ENCODE data around the gene RIMBP2.

RIMBP2 gene

GRCh38 chr12:130555628-130556485 is 160.2 kb downstream of the RIMBP2 start:
- POLR2A ChIA-PET, result no interaction called here

More at GRCh38 chr12:130555628-130556485, 160.2 kb downstream of the RIMBP2 start:
- Histone ChIP-seq H3K27ac (ENCODE audit: extremely low read depth, low read depth, low read length) (no peak overlapping the region), H3K9me3 (ENCODE audit: control insufficient read depth, insufficient read depth, low read depth, low read length) (no peaks in the 10 kb centered on the region), H3K36me3 (ENCODE audit: control insufficient read depth in 2 of 2, insufficient read depth in 1 of 2, low read length in 2 of 2) (no peaks in the 10 kb centered on the region), H3K4me1 (ENCODE audit: control insufficient read depth, insufficient read depth, low read length) (no peaks in the 10 kb centered on the region), H3K4me3 (ENCODE audit: low read depth, low read length) (no peak overlapping the region)
- TF ChIP-seq, protein P1, sequence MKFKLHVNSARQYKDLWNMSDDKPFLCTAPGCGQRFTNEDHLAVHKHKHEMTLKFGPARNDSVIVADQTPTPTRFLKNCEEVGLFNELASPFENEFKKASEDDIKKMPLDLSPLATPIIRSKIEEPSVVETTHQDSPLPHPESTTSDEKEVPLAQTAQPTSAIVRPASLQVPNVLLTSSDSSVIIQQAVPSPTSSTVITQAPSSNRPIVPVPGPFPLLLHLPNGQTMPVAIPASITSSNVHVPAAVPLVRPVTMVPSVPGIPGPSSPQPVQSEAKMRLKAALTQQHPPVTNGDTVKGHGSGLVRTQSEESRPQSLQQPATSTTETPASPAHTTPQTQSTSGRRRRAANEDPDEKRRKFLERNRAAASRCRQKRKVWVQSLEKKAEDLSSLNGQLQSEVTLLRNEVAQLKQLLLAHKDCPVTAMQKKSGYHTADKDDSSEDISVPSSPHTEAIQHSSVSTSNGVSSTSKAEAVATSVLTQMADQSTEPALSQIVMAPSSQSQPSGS (tag by site-specific recombination; IDR thresholded peaks at IDR 0.05; ENCODE audit: low read depth), result no peak
- no peak for TF ChIP-seq ZNF302 (tag by site-specific recombination; IDR thresholded peaks at IDR 0.05; ENCODE audit: low read depth)
- TF ChIP-seq ZSCAN18 (tag by site-specific recombination; IDR thresholded peaks at IDR 0.05), result no peak
- no peak for TF ChIP-seq ZNF654 (tag by site-specific recombination; IDR thresholded peaks at IDR 0.05; ENCODE audit: low read depth)
- TF ChIP-seq, protein P2, sequence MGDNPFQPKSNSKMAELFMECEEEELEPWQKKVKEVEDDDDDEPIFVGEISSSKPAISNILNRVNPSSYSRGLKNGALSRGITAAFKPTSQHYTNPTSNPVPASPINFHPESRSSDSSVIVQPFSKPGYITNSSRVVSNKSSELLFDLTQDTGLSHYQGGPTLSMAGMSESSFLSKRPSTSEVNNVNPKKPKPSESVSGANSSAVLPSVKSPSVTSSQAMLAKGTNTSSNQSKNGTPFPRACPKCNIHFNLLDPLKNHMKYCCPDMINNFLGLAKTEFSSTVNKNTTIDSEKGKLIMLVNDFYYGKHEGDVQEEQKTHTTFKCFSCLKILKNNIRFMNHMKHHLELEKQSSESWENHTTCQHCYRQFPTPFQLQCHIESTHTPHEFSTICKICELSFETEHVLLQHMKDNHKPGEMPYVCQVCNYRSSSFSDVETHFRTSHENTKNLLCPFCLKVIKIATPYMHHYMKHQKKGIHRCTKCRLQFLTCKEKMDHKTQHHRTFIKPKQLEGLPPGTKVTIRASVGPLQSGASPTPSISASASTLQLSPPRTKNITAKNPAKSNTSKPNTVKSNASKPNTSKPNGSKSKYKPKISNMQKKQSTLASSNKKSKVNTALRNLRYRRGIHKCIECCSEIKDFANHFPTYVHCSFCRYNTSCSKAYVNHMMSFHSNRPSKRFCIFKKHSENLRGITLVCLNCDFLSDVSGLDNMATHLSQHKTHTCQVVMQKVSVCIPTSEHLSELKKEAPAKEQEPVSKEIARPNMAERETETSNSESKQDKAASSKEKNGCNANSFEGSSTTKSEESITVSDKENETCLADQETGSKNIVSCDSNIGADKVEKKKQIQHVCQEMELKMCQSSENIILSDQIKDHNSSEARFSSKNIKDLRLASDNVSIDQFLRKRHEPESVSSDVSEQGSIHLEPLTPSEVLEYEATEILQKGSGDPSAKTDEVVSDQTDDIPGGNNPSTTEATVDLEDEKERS (tag by site-specific recombination; IDR thresholded peaks at IDR 0.05), result no peak
- no peak for TF ChIP-seq ZNF645 (tag by site-specific recombination; IDR thresholded peaks at IDR 0.05)
- no peak for TF ChIP-seq ZNF548 (tag by site-specific recombination; IDR thresholded peaks at IDR 0.05)
- no peak for TF ChIP-seq ZNF394 (tag by site-specific recombination; IDR thresholded peaks at IDR 0.05; ENCODE audit: borderline replicate concordance)
- TF ChIP-seq ZFHX2 (tag by site-specific recombination; conservative IDR thresholded peaks at IDR 0.05), result no peak
- TF ChIP-seq ZNF391 (tag by site-specific recombination; IDR thresholded peaks at IDR 0.05; ENCODE audit: borderline replicate concordance, low read depth), result no peak
- no peak for TF ChIP-seq ZNF837 (tag by site-specific recombination; IDR thresholded peaks at IDR 0.05)
- TF ChIP-seq ZBTB20 (tag by site-specific recombination; IDR thresholded peaks at IDR 0.05), result no peak
- no peak for TF ChIP-seq ZNF324 (tag by site-specific recombination; IDR thresholded peaks at IDR 0.05)
- TF ChIP-seq, protein P3, sequence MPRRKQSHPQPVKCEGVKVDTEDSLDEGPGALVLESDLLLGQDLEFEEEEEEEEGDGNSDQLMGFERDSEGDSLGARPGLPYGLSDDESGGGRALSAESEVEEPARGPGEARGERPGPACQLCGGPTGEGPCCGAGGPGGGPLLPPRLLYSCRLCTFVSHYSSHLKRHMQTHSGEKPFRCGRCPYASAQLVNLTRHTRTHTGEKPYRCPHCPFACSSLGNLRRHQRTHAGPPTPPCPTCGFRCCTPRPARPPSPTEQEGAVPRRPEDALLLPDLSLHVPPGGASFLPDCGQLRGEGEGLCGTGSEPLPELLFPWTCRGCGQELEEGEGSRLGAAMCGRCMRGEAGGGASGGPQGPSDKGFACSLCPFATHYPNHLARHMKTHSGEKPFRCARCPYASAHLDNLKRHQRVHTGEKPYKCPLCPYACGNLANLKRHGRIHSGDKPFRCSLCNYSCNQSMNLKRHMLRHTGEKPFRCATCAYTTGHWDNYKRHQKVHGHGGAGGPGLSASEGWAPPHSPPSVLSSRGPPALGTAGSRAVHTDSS (tag by site-specific recombination; IDR thresholded peaks at IDR 0.05), result no peak
- TF ChIP-seq, protein P4, sequence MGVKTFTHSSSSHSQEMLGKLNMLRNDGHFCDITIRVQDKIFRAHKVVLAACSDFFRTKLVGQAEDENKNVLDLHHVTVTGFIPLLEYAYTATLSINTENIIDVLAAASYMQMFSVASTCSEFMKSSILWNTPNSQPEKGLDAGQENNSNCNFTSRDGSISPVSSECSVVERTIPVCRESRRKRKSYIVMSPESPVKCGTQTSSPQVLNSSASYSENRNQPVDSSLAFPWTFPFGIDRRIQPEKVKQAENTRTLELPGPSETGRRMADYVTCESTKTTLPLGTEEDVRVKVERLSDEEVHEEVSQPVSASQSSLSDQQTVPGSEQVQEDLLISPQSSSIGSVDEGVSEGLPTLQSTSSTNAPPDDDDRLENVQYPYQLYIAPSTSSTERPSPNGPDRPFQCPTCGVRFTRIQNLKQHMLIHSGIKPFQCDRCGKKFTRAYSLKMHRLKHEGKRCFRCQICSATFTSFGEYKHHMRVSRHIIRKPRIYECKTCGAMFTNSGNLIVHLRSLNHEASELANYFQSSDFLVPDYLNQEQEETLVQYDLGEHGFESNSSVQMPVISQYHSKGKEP (tag by site-specific recombination; IDR thresholded peaks at IDR 0.05), result no peak
- TF ChIP-seq, protein P5, sequence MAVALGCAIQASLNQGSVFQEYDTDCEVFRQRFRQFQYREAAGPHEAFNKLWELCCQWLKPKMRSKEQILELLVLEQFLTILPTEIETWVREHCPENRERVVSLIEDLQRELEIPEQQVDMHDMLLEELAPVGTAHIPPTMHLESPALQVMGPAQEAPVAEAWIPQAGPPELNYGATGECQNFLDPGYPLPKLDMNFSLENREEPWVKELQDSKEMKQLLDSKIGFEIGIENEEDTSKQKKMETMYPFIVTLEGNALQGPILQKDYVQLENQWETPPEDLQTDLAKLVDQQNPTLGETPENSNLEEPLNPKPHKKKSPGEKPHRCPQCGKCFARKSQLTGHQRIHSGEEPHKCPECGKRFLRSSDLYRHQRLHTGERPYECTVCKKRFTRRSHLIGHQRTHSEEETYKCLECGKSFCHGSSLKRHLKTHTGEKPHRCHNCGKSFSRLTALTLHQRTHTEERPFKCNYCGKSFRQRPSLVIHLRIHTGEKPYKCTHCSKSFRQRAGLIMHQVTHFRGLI (tag by site-specific recombination; IDR thresholded peaks at IDR 0.05), result no peak
- no peak for TF ChIP-seq ZNF133 (tag by site-specific recombination; IDR thresholded peaks at IDR 0.05)
- no peak for TF ChIP-seq ZSCAN30 (tag by site-specific recombination; IDR thresholded peaks at IDR 0.05)
- CTCF ChIA-PET, result no interaction called here

Measured in HEK293 (cell line).